ENCODE data around the gene ASTN2.

- TF ChIP-seq, protein P1, sequence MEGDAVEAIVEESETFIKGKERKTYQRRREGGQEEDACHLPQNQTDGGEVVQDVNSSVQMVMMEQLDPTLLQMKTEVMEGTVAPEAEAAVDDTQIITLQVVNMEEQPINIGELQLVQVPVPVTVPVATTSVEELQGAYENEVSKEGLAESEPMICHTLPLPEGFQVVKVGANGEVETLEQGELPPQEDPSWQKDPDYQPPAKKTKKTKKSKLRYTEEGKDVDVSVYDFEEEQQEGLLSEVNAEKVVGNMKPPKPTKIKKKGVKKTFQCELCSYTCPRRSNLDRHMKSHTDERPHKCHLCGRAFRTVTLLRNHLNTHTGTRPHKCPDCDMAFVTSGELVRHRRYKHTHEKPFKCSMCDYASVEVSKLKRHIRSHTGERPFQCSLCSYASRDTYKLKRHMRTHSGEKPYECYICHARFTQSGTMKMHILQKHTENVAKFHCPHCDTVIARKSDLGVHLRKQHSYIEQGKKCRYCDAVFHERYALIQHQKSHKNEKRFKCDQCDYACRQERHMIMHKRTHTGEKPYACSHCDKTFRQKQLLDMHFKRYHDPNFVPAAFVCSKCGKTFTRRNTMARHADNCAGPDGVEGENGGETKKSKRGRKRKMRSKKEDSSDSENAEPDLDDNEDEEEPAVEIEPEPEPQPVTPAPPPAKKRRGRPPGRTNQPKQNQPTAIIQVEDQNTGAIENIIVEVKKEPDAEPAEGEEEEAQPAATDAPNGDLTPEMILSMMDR (IDR thresholded peaks at IDR 0.05 in 8 of 11, conservative IDR thresholded peaks at IDR 0.05 in 3 of 11): no peak
- TF ChIP-seq POLR2A (IDR thresholded peaks at IDR 0.05): no peak
- no peak for TF ChIP-seq POLR2AphosphoS5 (IDR thresholded peaks at IDR 0.05)
These were observed 475.7 kb downstream of the ASTN2 start for GRCh38 chr9:116939161-116939560.

Measured in spleen (tissue), 7 donors.